ENCODE measurements around the gene NCOA4.
"Not testable (repeated sequence)": the region's sequence is repeated elsewhere in the genome, so short reads cannot be mapped to it uniquely, and the experiment has no call there.

The NCOA4 gene

DNA sequence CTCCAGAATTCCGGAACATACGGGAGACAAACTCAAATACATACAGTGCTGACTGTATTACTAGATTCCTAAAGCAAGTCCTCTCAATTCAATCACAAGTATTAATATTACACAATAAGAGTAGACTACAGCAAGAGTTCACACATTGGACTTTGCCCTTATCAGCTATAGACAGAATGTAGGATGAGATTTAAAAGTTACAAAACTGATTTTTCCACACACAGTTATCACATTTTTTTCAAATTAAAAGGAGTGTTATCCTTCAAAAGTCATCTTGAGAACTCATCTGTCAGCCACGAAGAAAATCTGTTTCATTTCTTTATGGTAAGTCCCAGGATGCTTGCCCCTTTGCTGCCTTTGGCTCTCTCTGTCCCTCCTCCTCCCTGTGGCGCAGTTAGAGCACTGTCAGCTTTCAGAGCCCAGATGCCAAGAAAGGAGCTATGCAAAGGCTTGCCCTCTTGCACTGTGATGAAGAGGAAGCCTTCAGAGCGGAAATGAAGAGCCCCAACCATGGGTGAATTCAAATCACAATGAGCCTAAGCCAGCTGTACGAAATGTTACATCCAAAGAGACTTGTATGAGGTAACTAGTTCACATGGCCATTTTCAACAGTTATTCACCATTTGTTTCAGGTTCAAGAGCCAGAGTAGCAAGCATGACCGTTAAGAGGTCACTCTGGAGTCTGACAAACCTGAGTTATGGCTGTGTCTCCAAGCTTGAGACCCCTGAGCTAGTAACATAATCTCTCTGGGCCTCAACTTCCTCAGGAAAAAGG, 10.7 kb downstream of the NCOA4 start:
- no peak for DNase-seq (ENCODE audit: low read depth in 2 of 2)

DNA sequence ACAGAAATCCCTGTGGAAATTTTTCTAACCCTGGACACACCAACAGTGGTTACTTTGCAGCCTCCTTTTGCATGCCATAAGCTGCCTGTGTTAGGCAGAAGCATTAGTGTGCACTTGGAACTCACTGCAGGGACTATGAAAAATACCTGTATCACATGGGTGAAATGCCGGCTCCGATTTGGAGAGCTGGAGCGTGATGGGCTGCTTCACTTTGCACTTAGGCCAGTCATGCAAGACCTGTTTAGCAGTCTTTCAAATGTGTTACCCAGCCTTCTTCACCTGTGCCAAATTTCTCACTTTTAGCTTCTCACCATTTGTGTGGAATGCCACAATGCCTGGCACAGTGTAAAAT, 11.3 kb downstream of the NCOA4 start:
- DNase-seq (ENCODE audit: low read depth in 2 of 2): no peak

DNA sequence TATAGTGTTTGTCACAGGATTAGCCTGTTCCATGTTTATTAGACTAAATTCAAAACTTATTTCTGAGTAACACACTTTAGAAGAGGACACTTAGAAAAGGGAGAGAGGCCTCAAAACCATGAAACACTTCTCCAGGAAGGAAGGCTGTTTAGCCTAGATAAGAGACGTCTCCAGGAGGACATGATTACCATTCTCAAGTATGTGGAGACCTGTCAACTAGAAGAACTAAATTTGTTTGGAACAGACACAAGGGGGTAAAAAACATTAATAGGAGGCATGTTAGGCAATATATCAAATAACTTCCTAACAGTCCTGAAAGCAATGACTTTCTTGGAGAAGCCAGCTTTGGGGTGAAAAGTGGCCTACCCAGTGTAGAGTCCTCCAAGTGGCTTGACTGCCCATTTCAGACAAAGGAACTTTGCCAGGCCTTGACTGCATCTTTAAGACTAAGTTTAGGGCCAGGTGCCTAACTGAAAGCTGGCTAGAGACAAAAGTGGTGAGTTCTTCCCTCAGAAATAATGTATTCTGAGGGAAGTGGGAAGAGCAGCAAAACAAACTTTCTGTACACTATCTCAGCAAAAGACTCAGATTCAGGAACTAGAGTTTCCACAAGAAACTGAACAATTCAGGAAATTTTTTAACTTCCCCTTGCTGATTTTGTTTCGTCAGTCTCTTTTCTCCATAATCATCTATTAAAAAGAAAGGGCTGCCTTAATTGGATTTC, 11.8 kb downstream of the NCOA4 start:
- no peak for DNase-seq (ENCODE audit: low read depth in 2 of 2)

DNA sequence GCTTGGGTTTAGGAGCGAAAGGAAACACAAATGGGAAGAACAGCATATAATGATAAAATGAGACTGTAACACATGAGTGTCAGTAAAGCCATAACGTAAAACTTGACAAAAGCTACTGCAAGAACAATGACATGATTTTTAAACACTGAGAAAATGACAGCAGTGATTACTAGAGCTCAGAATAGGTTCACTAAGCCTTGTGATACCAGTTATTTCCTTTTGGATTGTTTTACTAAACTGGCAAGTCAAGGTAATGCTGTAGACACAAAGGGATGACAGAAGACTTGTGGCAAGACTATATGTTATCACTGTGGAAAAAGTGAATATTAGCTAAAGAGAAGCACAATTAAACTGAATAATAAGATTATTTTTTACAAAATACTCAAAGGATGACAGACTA, 12.7 kb downstream of the NCOA4 start:
- DNase-seq (ENCODE audit: low read depth in 2 of 2): no peak

DNA sequence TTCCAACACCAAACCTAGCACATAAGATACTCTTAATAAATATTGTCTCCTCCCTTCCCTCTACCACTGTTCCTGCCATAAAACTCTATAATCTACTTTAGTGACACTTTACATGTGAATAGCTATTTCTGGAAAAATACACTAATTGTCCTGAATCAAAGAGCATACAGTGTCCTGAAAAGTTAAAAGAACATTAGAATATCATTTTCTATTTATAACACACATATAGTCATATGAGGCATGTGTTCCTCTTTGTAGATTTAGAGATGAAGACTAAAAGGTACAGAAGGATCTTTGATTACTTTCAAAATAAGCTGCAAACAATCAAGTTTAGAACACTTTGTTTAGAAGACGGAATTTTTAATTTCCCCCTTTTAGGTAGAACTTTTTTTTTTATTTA, 13.6 kb downstream of the NCOA4 start:
- no peak for DNase-seq (ENCODE audit: low read depth in 2 of 2)

DNA sequence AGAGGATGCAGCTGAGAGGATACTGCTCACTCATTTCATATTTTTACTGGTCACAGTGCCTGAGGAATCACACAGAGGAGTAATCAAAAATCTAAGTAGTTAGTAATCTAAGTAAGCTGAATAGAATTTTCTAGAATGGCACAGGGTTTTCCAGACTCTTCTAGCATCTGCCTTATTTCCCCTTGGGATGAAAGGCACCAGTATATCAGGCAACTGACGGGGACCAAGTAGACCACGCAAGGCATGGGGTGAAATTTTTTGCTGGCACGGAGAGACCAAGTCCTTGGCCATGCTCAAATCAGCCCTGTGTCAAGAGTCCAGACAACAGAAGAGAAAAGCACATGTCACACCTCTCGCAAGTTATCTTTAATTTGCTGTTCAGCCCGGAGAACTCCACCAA, 14.2 kb downstream of the NCOA4 start:
- no peak for DNase-seq (ENCODE audit: low read depth in 2 of 2)

DNA sequence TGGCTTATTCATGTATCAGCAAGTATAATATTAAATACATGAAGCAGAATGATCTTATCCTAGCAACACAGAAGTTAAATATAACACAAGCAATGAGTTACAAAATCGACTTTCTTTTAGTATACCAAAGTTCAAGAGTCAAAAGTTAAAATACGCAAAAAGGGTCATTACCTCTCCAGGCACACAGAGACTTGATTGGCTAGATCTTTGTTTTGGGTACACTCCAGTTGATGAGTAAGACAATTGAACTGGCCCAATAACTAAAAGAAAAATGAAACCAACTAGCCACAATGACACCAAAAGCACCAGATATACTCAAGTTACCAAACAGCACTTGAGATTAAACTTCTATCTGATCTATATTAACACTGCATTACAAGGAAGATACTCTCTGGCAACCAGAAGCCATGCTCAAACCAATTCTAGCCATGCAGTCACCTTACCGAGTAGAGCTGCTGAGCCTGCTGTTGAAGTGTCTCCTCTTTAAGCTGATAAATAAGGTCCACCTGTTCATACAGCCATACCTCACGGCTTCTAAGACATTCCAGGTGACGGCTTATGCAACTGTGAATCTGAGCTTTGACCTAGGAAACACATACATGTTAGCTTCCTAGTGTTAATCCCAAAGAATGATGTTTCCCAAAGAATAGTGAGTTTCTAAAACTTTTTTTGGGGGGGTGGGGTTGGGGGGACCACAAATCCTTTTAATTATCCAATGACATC, 15.6 kb downstream of the NCOA4 start:
- no peak for DNase-seq (ENCODE audit: low read depth in 2 of 2)

DNA sequence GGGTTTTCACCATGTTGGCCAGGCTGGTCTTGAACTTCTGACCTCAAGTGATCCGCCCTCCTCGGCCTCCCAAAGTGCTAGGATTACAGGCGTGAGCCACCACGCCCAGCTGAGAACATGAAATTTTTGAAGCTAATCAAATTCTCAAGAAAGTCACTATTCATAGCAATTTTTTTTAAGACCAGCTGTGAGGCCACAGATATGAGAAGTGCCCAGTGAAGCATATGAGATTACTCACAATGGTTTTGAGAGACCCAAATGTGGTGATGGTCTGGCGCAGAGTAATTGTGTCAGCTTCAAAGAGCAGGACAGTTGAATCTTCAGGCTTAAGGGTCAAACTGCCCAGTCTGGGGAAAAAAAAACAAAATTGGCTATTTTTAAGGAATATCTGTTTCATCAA, 16.2 kb downstream of the NCOA4 start:
- DNase-seq (ENCODE audit: low read depth in 2 of 2): no peak

DNA sequence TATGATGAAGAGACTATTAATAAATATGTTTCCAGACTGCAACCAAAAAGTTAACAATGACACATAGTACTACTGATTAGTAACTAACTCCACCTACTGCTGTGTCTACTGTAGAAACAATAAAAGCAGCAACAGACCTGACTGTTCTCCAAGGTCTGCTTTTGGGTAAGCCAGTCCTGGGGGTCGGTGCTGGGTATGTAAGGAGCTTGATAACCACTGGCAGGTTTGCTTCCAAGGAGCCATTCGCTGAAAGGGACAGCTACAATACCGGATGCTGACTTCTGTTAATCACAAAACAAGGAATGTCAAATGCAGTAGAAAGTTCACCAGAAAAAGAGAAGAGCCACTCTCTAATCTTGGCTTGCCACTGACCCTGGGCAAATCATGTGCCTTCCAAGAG, 17.7 kb downstream of the NCOA4 start:
- DNase-seq (ENCODE audit: low read depth in 2 of 2): no peak

DNA sequence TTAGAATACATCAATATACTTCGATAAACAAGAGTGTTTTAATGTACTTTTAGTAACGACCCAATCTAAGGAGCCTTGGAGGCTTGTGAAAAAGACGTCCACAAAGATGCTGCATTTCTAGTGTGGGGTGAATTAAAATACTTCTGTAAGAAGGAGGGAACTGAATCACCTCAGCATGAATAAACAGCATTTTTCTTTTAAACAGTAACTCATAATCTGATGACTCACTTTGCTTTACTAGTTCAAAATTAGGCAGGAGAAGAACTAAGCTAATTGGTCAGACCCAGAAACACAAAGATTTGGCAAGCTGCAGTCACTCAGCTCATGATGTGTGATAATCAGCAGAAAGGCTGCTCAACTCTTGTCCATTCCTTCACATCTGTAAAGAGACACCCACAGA, 24.2 kb downstream of the NCOA4 start:
- DNase-seq (ENCODE audit: low read depth in 2 of 2): no peak

DNA sequence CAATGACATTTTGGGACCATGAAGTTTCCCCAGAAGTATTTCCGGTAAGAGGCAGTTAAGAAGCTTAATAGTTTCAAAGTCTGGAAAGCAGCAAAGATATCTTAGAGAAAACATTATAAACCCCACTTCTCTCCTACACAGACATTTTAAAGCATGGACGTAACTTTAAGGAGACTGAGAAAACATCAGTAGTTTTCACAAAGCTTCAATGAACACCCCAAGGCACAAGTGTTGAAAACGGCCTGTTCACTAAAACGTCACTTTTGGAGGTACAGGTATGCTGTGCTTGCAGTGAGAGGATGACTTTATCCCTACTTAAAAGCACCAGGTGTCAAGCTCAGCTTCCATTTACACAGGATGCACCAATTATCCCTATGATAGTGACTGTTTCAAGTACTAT, 25.0 kb downstream of the NCOA4 start:
- no peak for DNase-seq (ENCODE audit: low read depth in 2 of 2)

DNA sequence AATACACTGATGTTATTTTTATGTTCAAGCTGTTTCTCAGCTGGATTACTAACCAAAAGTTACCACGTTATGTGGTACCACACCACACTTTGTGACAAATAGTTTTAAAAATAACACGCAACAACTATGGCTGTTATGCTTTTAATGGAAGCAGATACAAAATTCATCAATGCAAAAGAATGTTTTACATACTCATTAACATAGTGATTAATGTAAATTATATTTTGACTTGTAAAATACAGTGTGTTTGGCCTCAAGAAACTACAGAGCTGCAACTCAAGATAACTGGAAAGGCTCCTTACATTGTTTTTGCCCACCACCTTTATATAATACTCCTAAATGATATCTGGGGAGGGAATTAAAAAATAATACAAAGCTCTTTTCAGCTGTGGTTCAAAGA, 25.5 kb downstream of the NCOA4 start:
- DNase-seq (ENCODE audit: low read depth in 2 of 2): no peak

DNA sequence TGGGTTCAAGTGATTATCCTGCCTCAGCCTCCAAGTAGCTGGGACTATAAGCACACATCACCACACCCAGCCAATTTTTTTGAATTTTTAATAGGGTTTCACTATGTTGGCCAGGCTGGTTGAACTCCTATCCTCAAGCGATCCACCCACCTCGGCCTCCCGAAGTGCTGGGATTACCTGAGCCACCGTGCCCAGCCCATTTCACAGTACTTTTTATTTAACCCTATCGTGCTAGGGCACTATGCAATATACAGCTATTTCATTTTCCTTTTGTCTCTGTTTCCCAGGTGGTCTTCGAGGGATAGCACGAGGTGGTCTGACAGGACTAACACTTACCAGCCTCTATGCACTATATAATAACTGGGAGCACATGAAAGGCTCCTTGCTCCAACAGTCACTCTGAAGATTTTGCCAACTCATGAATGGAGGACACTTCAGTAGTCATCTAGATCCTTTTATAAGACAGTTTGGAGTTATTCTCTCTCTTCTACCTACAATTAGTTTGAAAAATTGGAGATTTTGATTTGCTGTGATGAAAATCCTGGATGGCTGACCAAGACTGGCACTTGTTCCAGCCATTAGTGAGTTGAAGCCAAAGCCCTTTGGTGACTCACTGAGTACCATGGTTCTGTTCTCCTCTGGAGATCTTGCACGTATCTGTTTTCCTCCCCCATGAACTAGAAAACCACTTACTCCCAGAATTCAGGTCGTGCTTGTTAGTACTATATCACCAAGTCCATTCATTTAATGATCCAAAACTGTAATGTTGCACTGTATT, 27.3 kb downstream of the NCOA4 start:
- DNase-seq (ENCODE audit: low read depth in 2 of 2): no peak

DNA sequence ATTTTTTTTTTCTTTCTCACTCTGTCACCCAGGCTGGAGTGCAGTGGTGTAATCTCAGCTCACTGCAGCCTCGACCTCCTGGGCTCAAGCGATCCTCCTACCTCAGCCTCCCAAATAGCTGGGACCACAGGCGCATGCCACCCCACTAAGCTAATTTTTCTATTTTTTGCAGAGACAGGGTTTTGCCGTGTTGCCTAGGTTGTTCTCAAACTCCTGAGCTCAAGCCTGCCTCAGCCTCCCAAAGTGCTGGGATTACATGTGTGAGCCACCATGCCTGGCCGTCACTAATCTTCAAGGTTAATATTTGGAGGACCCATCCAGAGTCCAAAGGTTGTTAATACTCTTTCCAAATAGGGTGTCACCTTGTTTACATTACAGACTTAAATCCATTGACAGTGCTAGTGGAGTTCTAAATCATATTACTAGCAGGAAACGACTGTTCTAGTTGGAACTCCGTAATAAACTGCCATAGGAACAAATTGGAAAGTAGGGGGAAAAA, 28.2 kb downstream of the NCOA4 start:
- not testable (repeated sequence) for DNase-seq (ENCODE audit: low read depth in 2 of 2)

DNA sequence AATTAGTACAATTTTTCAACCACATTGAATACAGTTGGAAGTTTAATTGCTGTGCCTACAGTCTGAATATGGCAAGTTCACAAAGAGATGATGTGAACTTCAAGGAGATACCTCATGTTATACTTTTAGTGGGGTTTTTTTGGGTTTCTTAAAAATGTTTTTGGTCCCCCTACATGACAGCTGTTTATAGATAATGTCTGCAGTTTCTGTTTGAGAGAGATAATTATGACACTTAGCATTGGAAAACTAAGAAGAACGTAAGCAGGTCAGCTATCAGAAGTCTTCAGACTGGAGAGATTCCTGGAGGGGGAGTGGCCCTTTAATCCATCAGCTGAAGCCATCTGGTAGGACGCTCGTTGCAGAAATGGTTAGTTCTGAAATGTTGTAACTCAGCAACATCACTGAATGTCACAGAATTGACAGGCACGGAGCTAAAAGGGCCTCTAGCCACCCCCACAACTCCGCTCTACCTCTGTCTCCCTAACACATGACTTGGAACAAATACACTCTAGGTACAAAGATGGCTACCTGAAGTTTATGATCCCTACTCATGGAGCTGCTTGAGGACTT, 29.2 kb downstream of the NCOA4 start:
- no peak for DNase-seq (ENCODE audit: low read depth in 2 of 2)

DNA sequence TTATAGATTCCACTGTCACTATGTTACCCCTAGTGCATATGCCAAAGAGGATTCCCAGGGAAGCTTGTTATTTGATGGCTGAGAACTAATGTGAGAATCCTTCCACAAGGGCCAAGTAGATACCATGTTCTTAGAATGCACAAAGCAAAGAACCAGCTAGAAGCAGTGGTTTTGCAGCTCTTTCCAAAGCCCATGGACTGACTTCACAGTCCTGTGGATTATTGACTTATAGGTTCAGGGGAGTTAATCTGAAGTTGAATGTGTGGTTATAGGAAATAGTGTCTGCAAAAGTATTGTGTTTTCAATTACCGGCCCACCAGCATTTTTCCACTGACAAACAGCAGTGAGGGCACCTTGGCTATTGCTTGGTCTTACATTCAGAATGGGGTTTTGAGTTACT, 29.9 kb downstream of the NCOA4 start:
- no peak for DNase-seq (ENCODE audit: low read depth in 2 of 2)

DNA sequence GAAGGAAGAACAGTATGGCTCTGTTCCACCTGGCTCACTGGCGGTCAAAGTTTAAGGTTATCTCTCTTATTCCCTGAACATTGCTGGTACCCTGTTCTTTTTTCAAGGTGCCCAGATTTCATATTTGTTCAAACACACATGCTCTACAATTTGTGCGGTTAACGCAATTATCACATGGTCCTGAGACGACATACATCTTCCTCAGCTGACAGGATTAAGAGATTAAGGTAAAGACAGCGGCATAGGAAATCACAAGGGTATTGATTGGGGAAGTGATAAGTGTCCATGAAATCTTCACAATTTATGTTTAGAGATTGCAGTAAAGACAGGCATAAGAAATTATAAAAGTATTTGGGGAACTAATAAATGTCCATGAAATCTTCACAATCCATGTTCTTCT, 30.5 kb downstream of the NCOA4 start:
- DNase-seq (ENCODE audit: low read depth in 2 of 2): not testable (repeated sequence)

DNA sequence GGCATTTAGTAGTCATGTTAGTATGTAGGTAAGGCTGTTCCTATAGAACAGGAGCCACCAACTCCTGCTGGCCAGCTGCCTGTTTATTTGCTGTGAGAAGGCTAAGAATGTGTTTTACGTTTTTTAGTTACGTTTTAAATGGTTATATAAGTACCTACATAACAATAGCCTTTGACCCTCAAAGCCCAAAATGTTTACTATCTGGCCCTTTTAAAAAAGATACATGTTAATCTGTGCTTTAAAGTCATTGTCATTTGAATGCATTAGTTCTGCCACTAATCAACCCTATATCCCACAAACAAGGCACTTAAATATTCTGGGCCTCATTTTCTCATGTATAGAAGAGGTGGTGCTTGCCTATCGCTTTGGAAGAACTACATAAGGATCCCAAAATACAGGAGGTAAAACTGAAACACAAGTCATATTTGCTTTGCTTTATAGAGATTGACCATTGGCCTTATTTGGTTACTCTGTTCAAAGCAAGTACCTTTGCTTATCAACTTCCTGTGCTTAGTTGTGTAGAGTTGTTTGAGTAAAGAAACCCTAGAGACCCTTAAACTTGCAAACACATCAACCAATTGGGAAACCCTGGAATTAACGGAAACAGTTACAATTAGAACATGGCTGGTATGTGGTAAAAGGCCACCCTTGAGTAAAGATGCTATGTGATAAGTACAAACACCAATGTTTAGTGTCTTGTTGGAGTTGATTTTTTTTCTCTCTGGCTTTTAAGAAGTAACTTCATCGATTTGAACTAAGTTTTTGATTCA, 32.2 kb downstream of the NCOA4 start:
- no peak for DNase-seq (ENCODE audit: low read depth in 2 of 2)

DNA sequence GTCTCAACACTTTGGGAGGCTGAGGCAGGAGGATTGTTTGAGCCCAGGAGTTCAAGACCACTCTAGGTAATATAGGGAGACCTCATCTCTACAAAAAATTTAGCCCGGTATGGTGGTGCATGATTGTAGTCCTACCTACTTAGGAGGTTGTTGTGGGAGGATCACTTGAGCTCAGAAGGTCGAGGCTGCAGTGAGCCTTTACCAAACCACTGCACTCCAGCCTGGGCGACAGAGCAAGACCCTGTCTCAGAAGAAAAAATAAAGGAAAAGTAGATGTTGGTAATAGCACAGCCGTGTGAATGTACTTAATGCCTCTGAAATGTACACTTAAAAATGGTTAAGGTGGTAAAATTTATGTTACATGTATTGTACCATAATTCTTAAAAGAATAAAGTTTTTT, 32.9 kb downstream of the NCOA4 start:
- DNase-seq (ENCODE audit: low read depth in 2 of 2): no peak

DNA sequence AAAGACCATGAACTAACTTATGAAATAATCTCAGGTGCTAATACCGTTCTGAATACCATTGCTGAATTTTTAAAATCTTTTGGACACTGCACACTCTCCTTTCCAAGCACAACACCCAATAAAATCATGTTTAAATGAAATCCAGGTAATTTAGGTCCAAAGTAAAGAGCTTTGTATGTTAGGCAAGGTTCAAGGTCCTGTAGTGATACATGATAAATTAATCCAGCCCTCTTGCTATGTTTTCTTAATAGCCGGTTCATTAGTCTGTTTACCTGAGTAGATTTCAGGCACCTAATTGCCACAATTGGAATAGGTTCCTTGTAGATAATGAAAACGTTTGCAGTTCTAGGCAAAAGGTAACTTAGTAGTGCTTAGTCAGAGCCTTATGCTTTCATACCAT, 44.8 kb downstream of the NCOA4 start:
- DNase-seq (ENCODE audit: low read depth in 2 of 2): not testable (repeated sequence)

DNA sequence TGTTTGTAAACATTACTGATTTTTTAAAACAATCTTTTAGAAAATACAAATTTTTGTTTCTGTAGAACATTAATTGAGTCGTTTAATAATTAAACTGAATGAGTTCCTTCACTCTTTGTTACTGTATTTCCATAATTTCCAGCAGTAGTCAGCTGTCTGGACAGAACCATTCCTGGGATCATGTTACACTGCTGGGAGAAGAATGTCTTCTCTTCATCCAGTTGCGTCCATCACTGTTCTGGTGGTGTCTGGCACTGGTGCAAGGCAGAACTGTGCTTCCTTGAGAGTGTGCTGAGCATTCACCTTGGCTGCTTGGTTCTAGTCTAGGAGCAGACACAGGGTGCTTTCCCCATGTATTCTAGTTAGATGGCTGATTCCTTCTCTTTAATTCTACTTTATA, 46.0 kb downstream of the NCOA4 start:
- not testable (repeated sequence) for DNase-seq (ENCODE audit: low read depth in 2 of 2)

All from activated CD8-positive, alpha-beta memory T cell treated with anti-CD3 and anti-CD28 coated beads for 4 hours (primary cell).